Measurements from ENCODE around the gene ZNF184. TPM values are rescaled to one million over a fixed set of nuclear protein-coding genes. Genes with fewer than 3 reads are reported as not detected.

The ZNF184 gene
- total RNA-seq, 6 experiments from 2014 or later: 3.8 to 5.2 (median 4.1) TPM

GRCh38 chr6:27471365-27472115 lies 1.4 kb downstream of the ZNF184 start:
- Mint-ChIP-seq H3K27ac (peak overlapping the region; percentile 83), H3K36me3 (ENCODE audit: low read depth) (peaks cover 40% of the 10 kb centered on the region), H3K27me3 (ENCODE audit: insufficient read depth) (peaks cover 7% of the 10 kb centered on the region), H3K9me3 (no peaks in the 10 kb centered on the region), H3K4me3 (peak overlapping the region; percentile 92), H3K4me1 (ENCODE audit: low read depth) (peaks cover 48% of the 10 kb centered on the region)
- TF ChIP-seq CTCF (IDR thresholded peaks at IDR 0.05): no peak
- DNase-seq: no peak

GRCh38 chr6:27470023-27470422 lies 2.9 kb downstream of the ZNF184 start:
- Mint-ChIP-seq H3K27ac (no peak overlapping the region), H3K9me3 (no peaks in the 10 kb centered on the region), H3K36me3 (ENCODE audit: low read depth) (peaks cover 49% of the 10 kb centered on the region), H3K4me3 (no peak overlapping the region), H3K27me3 (ENCODE audit: insufficient read depth) (peaks cover 7% of the 10 kb centered on the region), H3K4me1 (ENCODE audit: low read depth) (peaks cover 48% of the 10 kb centered on the region)
- no peak for DNase-seq
- TF ChIP-seq CTCF (IDR thresholded peaks at IDR 0.05): no peak

- no peak for DNase-seq
These were observed 4.6 kb downstream of the ZNF184 start for GRCh38 chr6:27468334-27468733.

GRCh38 chr6:27452496-27452897 lies 20.4 kb downstream of the ZNF184 start:
- Mint-ChIP-seq H3K27me3 (ENCODE audit: insufficient read depth) (no peaks in the 10 kb centered on the region), H3K9me3 (peaks cover 98% of the 10 kb centered on the region), H3K36me3 (ENCODE audit: low read depth) (peaks cover 94% of the 10 kb centered on the region), H3K4me3 (no peak overlapping the region), H3K27ac (no peak overlapping the region), H3K4me1 (ENCODE audit: low read depth) (no peaks in the 10 kb centered on the region)
- DNase-seq: no peak
- TF ChIP-seq CTCF (IDR thresholded peaks at IDR 0.05): no peak

More at GRCh38 chr6:27468334-27468733, 4.6 kb downstream of the ZNF184 start:
- peak overlapping the region; percentile 76 for H3K27ac Mint-ChIP-seq
- H3K27me3 Mint-ChIP-seq (ENCODE audit: insufficient read depth): peaks cover 6% of the 10 kb centered on the region; the same call in 1 of the 2 replicates
- H3K9me3 Mint-ChIP-seq: peaks cover 12% of the 10 kb centered on the region
- peaks cover 63% of the 10 kb centered on the region for H3K36me3 Mint-ChIP-seq (ENCODE audit: low read depth)
- H3K4me1 Mint-ChIP-seq (ENCODE audit: low read depth): peaks cover 48% of the 10 kb centered on the region
- H3K4me3 Mint-ChIP-seq: no peak overlapping the region
- TF ChIP-seq CTCF (IDR thresholded peaks at IDR 0.05): no peak

- Mint-ChIP-seq H3K4me1 (ENCODE audit: low read depth) (no peaks in the 10 kb centered on the region), H3K27ac (no peak overlapping the region), H3K4me3 (no peak overlapping the region), H3K27me3 (ENCODE audit: insufficient read depth) (no peaks in the 10 kb centered on the region), H3K36me3 (ENCODE audit: low read depth) (peaks cover 91% of the 10 kb centered on the region), H3K9me3 (peaks cover 96% of the 10 kb centered on the region)
- TF ChIP-seq CTCF (IDR thresholded peaks at IDR 0.05): no peak
- DNase-seq: no peak
These were observed 21.1 kb downstream of the ZNF184 start for GRCh38 chr6:27451660-27452390.

Data from HFFc6 (cell line).